ENCODE results near the gene BBS9. TPM values are rescaled to one million over a fixed set of nuclear protein-coding genes. Genes with fewer than 3 reads are reported as not detected.

The BBS9 gene
- polyA plus RNA-seq, 1 donor from 2014 or later = 9.8 TPM

DNA sequence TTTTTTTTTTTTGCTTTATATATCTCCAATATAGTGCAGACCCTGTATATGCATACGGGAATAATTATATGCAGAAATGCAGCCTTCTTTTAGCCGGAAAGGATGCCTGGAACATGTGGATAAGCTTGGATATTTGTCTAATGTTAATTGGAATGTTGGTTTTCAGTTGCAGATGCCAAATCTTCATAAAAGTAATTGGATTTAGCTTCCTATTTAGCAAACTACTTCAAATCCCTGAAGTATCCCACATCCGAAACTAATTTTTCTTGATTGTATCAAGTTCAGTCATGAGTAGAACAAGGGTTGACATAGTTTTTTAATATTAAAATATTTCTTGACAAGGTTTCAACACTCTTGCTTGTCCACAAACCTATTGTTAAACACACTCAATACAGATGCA is 281.7 kb downstream of the BBS9 start:
- Histone ChIP-seq H3K9ac (ENCODE audit: low read length) (no peak overlapping the region), H3K9me3 (ENCODE audit: low read length) (peaks cover 4% of the 10 kb centered on the region), H3F3A (ENCODE audit: insufficient read depth, low read length, poor library complexity, severe bottlenecking) (no peaks in the 10 kb centered on the region), H3K4me3 (ENCODE audit: low read length) (no peak overlapping the region), H3K27ac (ENCODE audit: low read length) (no peak overlapping the region), H2AFZ (ENCODE audit: low read depth, low read length) (no peak overlapping the region), H4K20me1 (ENCODE audit: insufficient read depth) (no peaks in the 10 kb centered on the region), H3K36me3 (ENCODE audit: insufficient read depth, low read length) (no peaks in the 10 kb centered on the region), H3K27me3 (ENCODE audit: insufficient read depth, low read depth, low read length) (no peaks in the 10 kb centered on the region), H3K9me2 (ENCODE audit: insufficient read depth, low read length) (no peaks in the 10 kb centered on the region), H3K79me2 (replicated peaks; ENCODE audit: insufficient read depth, low read length) (no peaks in the 10 kb centered on the region), H3K4me2 (ENCODE audit: low read length) (no peak overlapping the region)
- no peak for TF ChIP-seq TAF1 (IDR thresholded peaks at IDR 0.05; ENCODE audit: low read depth)
- TF ChIP-seq, protein P1, sequence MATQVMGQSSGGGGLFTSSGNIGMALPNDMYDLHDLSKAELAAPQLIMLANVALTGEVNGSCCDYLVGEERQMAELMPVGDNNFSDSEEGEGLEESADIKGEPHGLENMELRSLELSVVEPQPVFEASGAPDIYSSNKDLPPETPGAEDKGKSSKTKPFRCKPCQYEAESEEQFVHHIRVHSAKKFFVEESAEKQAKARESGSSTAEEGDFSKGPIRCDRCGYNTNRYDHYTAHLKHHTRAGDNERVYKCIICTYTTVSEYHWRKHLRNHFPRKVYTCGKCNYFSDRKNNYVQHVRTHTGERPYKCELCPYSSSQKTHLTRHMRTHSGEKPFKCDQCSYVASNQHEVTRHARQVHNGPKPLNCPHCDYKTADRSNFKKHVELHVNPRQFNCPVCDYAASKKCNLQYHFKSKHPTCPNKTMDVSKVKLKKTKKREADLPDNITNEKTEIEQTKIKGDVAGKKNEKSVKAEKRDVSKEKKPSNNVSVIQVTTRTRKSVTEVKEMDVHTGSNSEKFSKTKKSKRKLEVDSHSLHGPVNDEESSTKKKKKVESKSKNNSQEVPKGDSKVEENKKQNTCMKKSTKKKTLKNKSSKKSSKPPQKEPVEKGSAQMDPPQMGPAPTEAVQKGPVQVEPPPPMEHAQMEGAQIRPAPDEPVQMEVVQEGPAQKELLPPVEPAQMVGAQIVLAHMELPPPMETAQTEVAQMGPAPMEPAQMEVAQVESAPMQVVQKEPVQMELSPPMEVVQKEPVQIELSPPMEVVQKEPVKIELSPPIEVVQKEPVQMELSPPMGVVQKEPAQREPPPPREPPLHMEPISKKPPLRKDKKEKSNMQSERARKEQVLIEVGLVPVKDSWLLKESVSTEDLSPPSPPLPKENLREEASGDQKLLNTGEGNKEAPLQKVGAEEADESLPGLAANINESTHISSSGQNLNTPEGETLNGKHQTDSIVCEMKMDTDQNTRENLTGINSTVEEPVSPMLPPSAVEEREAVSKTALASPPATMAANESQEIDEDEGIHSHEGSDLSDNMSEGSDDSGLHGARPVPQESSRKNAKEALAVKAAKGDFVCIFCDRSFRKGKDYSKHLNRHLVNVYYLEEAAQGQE (IDR thresholded peaks at IDR 0.05; ENCODE audit: borderline replicate concordance) = no peak
- no peak for TF ChIP-seq EP300 (conservative IDR thresholded peaks at IDR 0.05; ENCODE audit: poor library complexity, severe bottlenecking)
- no peak for TF ChIP-seq RAD21 (conservative IDR thresholded peaks at IDR 0.05)
- no peak for TF ChIP-seq MXI1 (conservative IDR thresholded peaks at IDR 0.05; ENCODE audit: poor library complexity, severe bottlenecking)
- TF ChIP-seq, protein P2, sequence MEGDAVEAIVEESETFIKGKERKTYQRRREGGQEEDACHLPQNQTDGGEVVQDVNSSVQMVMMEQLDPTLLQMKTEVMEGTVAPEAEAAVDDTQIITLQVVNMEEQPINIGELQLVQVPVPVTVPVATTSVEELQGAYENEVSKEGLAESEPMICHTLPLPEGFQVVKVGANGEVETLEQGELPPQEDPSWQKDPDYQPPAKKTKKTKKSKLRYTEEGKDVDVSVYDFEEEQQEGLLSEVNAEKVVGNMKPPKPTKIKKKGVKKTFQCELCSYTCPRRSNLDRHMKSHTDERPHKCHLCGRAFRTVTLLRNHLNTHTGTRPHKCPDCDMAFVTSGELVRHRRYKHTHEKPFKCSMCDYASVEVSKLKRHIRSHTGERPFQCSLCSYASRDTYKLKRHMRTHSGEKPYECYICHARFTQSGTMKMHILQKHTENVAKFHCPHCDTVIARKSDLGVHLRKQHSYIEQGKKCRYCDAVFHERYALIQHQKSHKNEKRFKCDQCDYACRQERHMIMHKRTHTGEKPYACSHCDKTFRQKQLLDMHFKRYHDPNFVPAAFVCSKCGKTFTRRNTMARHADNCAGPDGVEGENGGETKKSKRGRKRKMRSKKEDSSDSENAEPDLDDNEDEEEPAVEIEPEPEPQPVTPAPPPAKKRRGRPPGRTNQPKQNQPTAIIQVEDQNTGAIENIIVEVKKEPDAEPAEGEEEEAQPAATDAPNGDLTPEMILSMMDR (IDR thresholded peaks at IDR 0.05; ENCODE audit: poor library complexity, severe bottlenecking) = no peak
- no peak for TF ChIP-seq EZH2 (IDR thresholded peaks at IDR 0.05; ENCODE audit: borderline replicate concordance, insufficient read depth, low read length, poor library complexity, severe bottlenecking)
- TF ChIP-seq POLR2AphosphoS5 (IDR thresholded peaks at IDR 0.05) = no peak
- TF ChIP-seq SMC3 (conservative IDR thresholded peaks at IDR 0.05; ENCODE audit: poor library complexity) = no peak

- Histone ChIP-seq H3K9ac (ENCODE audit: low read length) (no peak overlapping the region), H4K20me1 (ENCODE audit: insufficient read depth) (no peaks in the 10 kb centered on the region), H3K79me2 (replicated peaks; ENCODE audit: insufficient read depth, low read length) (no peaks in the 10 kb centered on the region), H3K36me3 (ENCODE audit: insufficient read depth, low read length) (no peaks in the 10 kb centered on the region), H2AFZ (ENCODE audit: low read depth, low read length) (no peak overlapping the region), H3K27ac (ENCODE audit: low read length) (no peak overlapping the region), H3K9me2 (ENCODE audit: insufficient read depth, low read length) (no peaks in the 10 kb centered on the region), H3K4me2 (ENCODE audit: low read length) (no peak overlapping the region), H3K27me3 (ENCODE audit: insufficient read depth, low read depth, low read length) (no peaks in the 10 kb centered on the region), H3K4me3 (ENCODE audit: low read length) (no peak overlapping the region), H3F3A (ENCODE audit: insufficient read depth, low read length, poor library complexity, severe bottlenecking) (no peaks in the 10 kb centered on the region), H3K9me3 (ENCODE audit: low read length) (peaks cover 4% of the 10 kb centered on the region)
- no peak for TF ChIP-seq POLR2AphosphoS5 (IDR thresholded peaks at IDR 0.05)
- no peak for TF ChIP-seq SMC3 (conservative IDR thresholded peaks at IDR 0.05; ENCODE audit: poor library complexity)
- no peak for TF ChIP-seq RAD21 (conservative IDR thresholded peaks at IDR 0.05)
- no peak for TF ChIP-seq EP300 (conservative IDR thresholded peaks at IDR 0.05; ENCODE audit: poor library complexity, severe bottlenecking)
- TF ChIP-seq MXI1 (conservative IDR thresholded peaks at IDR 0.05; ENCODE audit: poor library complexity, severe bottlenecking) = no peak
- TF ChIP-seq, protein P1 (IDR thresholded peaks at IDR 0.05; ENCODE audit: borderline replicate concordance) = no peak
- TF ChIP-seq TAF1 (IDR thresholded peaks at IDR 0.05; ENCODE audit: low read depth) = no peak
- TF ChIP-seq, protein P2 (IDR thresholded peaks at IDR 0.05; ENCODE audit: poor library complexity, severe bottlenecking) = no peak
- no peak for TF ChIP-seq EZH2 (IDR thresholded peaks at IDR 0.05; ENCODE audit: borderline replicate concordance, insufficient read depth, low read length, poor library complexity, severe bottlenecking)
These were observed 283.0 kb downstream of the BBS9 start for GRCh38 chr7:33412331-33412730.

Data from neural cell (in vitro differentiated cells).